Mesenchymal stem cell (in vitro differentiated cells and primary cell): ENCODE results near the gene ANKS1B.

Source experiments
- DNase-seq: peaks from one replicate; pipeline ENCODE4 v3.0.0-alpha.2; 2013
- H2AFZ ChIP-seq: one replicate; pipeline ENCODE4 v1.6.1; 2013; ENCODE audit warnings: low read depth, mild to moderate bottlenecking, control low read depth, inconsistent platforms, low read length, moderate library complexity
- H2AK5ac ChIP-seq: 2 replicates; pipeline ENCODE4 v1.6.1; 2013; ENCODE audit warnings: low read length, moderate library complexity, mild to moderate bottlenecking, inconsistent platforms; ENCODE audit not compliant: severe bottlenecking
- H2BK120ac ChIP-seq: one replicate; pipeline ENCODE4 v1.6.1; 2013; ENCODE audit warnings: low read depth, mild to moderate bottlenecking, inconsistent platforms, low read length, moderate library complexity
- H2BK12ac ChIP-seq, 2 experiments: one replicate each; pipeline ENCODE4 v1.6.1; 2013; ENCODE audit warnings: inconsistent platforms in 2 of 2, low read length in 2 of 2, mild to moderate bottlenecking in 2 of 2, moderate library complexity in 2 of 2, control low read depth in 1 of 2
- H2BK15ac ChIP-seq: one replicate; pipeline ENCODE4 v1.6.1; 2013; ENCODE audit warnings: mild to moderate bottlenecking, low read depth, inconsistent platforms; ENCODE audit not compliant: poor library complexity, severe bottlenecking
- H2BK5ac ChIP-seq: 2 replicates; pipeline ENCODE4 v1.6.1; 2013; ENCODE audit warnings: low read depth, mild to moderate bottlenecking, low read length, control low read depth, inconsistent platforms; ENCODE audit not compliant: poor library complexity, severe bottlenecking
- H3K14ac ChIP-seq, 2 experiments: one replicate each; pipeline ENCODE4 v1.6.1; 2013; ENCODE audit warnings: inconsistent platforms in 2 of 2, low read length in 2 of 2, control low read depth in 1 of 2, mild to moderate bottlenecking in 1 of 2, moderate library complexity in 1 of 2
- H3K18ac ChIP-seq, 2 experiments: one replicate each; pipeline ENCODE4 v1.6.1; 2013; ENCODE audit warnings: inconsistent platforms in 2 of 2, low read length in 2 of 2, control low read depth in 1 of 2, low read depth in 1 of 2, mild to moderate bottlenecking in 1 of 2
- H3K23ac ChIP-seq, 2 experiments: one replicate each; pipeline ENCODE4 v1.6.1; 2013; ENCODE audit warnings: inconsistent platforms in 2 of 2, low read length in 2 of 2, mild to moderate bottlenecking in 2 of 2, moderate library complexity in 2 of 2, control low read depth in 1 of 2
- H3K27ac ChIP-seq: 2 replicates; pipeline ENCODE4 v1.5.1; 2013; ENCODE audit warnings: mild to moderate bottlenecking, moderate library complexity, low read length, control low read depth, inconsistent platforms; ENCODE audit not compliant: poor library complexity, severe bottlenecking
- H3K27me3 ChIP-seq, 2 experiments: 2 replicates each; pipeline versions ENCODE4 v1.6.1 to v1.7.0; 2013; ENCODE audit warnings: low read length in 2 of 2, mild to moderate bottlenecking in 2 of 2, moderate library complexity in 2 of 2, control low read depth in 1 of 2, inconsistent platforms in 1 of 2; ENCODE audit not compliant: control insufficient read depth in 1 of 2, insufficient read depth in 1 of 2
- H3K36me3 ChIP-seq, 2 experiments: 2 replicates each; pipeline versions ENCODE4 v1.6.1 to v1.7.0; 2013; ENCODE audit warnings: low read length in 2 of 2, control low read depth in 1 of 2, inconsistent platforms in 1 of 2, low read depth in 1 of 2, mild to moderate bottlenecking in 1 of 2; ENCODE audit not compliant: insufficient read depth in 2 of 2, control insufficient read depth in 1 of 2
- H3K4ac ChIP-seq, 2 experiments: one replicate each; pipeline ENCODE4 v1.6.1; 2013; ENCODE audit warnings: inconsistent platforms in 2 of 2, low read length in 2 of 2, mild to moderate bottlenecking in 2 of 2, moderate library complexity in 2 of 2, control low read depth in 1 of 2, low read depth in 1 of 2
- H3K4me1 ChIP-seq: 2 replicates; pipeline ENCODE4 v1.6.1; 2013; ENCODE audit warnings: low read depth, low read length, control low read depth; ENCODE audit not compliant: control insufficient read depth, insufficient read depth
- H3K4me2 ChIP-seq: 2 replicates; pipeline ENCODE4 v1.6.1; 2013; ENCODE audit warnings: low read length, mild to moderate bottlenecking, inconsistent platforms; ENCODE audit not compliant: poor library complexity, severe bottlenecking
- H3K4me3 ChIP-seq, 2 experiments: 2 replicates each; pipeline versions ENCODE4 v1.5.1 to v1.7.0; 2013; ENCODE audit warnings: low read length in 2 of 2, mild to moderate bottlenecking in 2 of 2, control low read depth in 1 of 2, low read depth in 1 of 2; ENCODE audit not compliant: insufficient read depth in 1 of 2
- H3K79me1 ChIP-seq: replicated peaks from 2 replicates; pipeline ENCODE4 v1.6.1; 2013; ENCODE audit warnings: mild to moderate bottlenecking, control low read depth, low read length, inconsistent platforms; ENCODE audit not compliant: poor library complexity, severe bottlenecking
- H3K9ac ChIP-seq: 2 replicates; pipeline ENCODE4 v1.7.0; 2013; ENCODE audit warnings: mild to moderate bottlenecking, low read length, moderate library complexity
- H3K9me3 ChIP-seq: 2 replicates; pipeline ENCODE4 v1.7.0; 2013; ENCODE audit warnings: mild to moderate bottlenecking, low read length; ENCODE audit not compliant: control insufficient read depth
- H4K8ac ChIP-seq: one replicate; pipeline ENCODE4 v1.6.1; 2013; ENCODE audit warnings: inconsistent platforms, mild to moderate bottlenecking, low read length, moderate library complexity
- H4K91ac ChIP-seq: one replicate; pipeline ENCODE4 v1.6.1; 2013; ENCODE audit warnings: mild to moderate bottlenecking, low read length, inconsistent platforms
- WGBS: methylation state at CpG from one replicate; pipeline ENCODE4 v1.1.7; 2013; ENCODE audit warnings: mixed read lengths; 5-methylcytosine and 5-hydroxymethylcytosine counted together

Gene ANKS1B

DNA sequence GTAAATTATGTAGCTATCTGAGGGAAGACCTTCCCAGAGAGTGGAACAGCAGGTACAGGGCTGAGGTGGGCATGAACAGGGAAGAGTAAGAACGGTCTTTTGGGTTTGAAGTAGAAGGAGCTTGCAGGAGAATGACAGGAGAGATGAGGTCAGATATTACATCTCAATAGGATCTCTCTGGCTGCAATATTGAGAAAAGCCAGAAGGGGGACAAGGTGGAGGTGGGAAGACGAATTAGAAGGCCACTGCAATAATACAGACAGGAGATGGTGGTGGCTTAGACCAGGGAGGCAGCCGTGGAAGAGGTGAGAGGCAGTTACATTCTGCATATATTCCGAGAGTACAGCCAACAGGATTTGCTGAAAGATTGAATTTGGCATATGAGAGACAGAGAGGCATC lies 1029.5 kb downstream of the ANKS1B start:
- H3K9me3 ChIP-seq, result no peaks in the 10 kb centered on the region
- H3K79me1 ChIP-seq, result no peaks in the 10 kb centered on the region
- H3K4me3 ChIP-seq, result no peak overlapping the region
- H3K4me2 ChIP-seq, result no peak overlapping the region
- no peak overlapping the region for H2BK120ac ChIP-seq
- no peak overlapping the region for H2BK15ac ChIP-seq
- no peak for DNase-seq
- no peak overlapping the region for H3K9ac ChIP-seq
- no peak overlapping the region for H2AFZ ChIP-seq
- H3K4me1 ChIP-seq, result peaks cover 2% of the 10 kb centered on the region
- no peak overlapping the region for H2AK5ac ChIP-seq
- no peak overlapping the region for H3K27ac ChIP-seq
- no peak overlapping the region for H2BK5ac ChIP-seq
- no peak overlapping the region for H3K18ac ChIP-seq
- H3K36me3 ChIP-seq, result no peaks in the 10 kb centered on the region
- H2BK12ac ChIP-seq, result no peak overlapping the region
- no peak overlapping the region for H3K14ac ChIP-seq
- no peak overlapping the region for H4K8ac ChIP-seq
- H3K4ac ChIP-seq, result no peak overlapping the region
- WGBS, result 39% methylated on average over 4 of the region's 4 CpGs
- H4K91ac ChIP-seq, result no peak overlapping the region
- H3K23ac ChIP-seq, result no peak overlapping the region
- H3K27me3 ChIP-seq, result no peaks in the 10 kb centered on the region

DNA sequence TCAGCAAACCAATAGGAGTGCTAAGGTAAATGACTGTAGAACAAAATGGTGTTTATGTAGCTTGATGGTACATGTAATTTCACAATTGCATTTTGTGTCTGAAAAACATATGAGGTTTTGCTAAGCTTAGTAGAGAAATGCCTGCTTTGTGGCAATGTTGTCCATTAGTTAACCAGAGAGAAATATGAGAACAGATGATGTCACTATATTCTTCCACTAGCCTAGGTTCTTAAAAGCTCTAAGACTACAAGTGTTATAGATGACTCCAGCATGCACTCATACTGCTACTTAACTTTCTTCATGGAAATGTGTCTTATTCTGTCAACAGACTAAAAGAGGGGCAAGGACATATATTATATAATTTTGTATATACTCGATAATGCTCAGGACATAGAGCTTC lies 1030.2 kb downstream of the ANKS1B start:
- H3K36me3 ChIP-seq, result no peaks in the 10 kb centered on the region
- peaks cover 2% of the 10 kb centered on the region for H3K4me1 ChIP-seq
- H2BK15ac ChIP-seq, result no peak overlapping the region
- no peak overlapping the region for H2AK5ac ChIP-seq
- H4K8ac ChIP-seq, result no peak overlapping the region
- no peak overlapping the region for H3K23ac ChIP-seq
- no peak overlapping the region for H3K4me3 ChIP-seq
- no peak overlapping the region for H3K14ac ChIP-seq
- no peak overlapping the region for H2BK120ac ChIP-seq
- no peak overlapping the region for H2AFZ ChIP-seq
- no peak overlapping the region for H3K9ac ChIP-seq
- no peak overlapping the region for H3K4ac ChIP-seq
- H3K4me2 ChIP-seq, result no peak overlapping the region
- no peaks in the 10 kb centered on the region for H3K27me3 ChIP-seq
- no CpG with 5 or more reads among the region's 1 CpG for WGBS
- no peaks in the 10 kb centered on the region for H3K79me1 ChIP-seq
- H2BK5ac ChIP-seq, result no peak overlapping the region
- H3K18ac ChIP-seq, result no peak overlapping the region
- no peak overlapping the region for H4K91ac ChIP-seq
- no peaks in the 10 kb centered on the region for H3K9me3 ChIP-seq
- H2BK12ac ChIP-seq, result no peak overlapping the region
- no peak for DNase-seq
- no peak overlapping the region for H3K27ac ChIP-seq

DNA sequence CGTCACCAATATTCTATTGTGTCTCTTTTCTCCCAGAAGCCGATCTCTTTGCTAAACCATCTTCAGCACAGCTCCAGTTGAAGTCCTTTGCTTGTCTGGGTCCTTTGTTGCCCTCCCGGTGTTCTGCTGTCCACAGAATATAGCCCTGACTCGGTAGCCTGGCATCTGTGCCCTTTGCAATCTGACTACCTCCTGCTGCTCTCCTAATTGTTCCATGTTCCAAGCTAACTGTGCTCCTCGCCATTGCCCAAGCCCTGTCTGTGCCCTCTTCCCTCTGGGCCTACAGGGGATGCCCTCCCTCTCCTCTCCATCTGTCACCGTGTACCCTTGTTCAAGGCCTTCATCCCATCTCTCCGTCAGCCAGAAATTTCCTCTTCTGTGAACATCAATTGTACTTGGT lies 1033.3 kb downstream of the ANKS1B start:
- Histone ChIP-seq H3K79me1 (no peaks in the 10 kb centered on the region), H3K4me3 (no peak overlapping the region), H2BK15ac (no peak overlapping the region), H3K18ac (no peak overlapping the region), H2BK120ac (no peak overlapping the region), H3K9ac (no peak overlapping the region), H2AFZ (no peak overlapping the region), H3K4me2 (no peak overlapping the region), H3K4ac (no peak overlapping the region), H2BK5ac (no peak overlapping the region), H4K8ac (no peak overlapping the region), H3K9me3 (no peaks in the 10 kb centered on the region), H4K91ac (no peak overlapping the region), H3K36me3 (no peaks in the 10 kb centered on the region), H2AK5ac (no peak overlapping the region), H3K27me3 (no peaks in the 10 kb centered on the region), H3K14ac (no peak overlapping the region), H3K27ac (no peak overlapping the region), H3K23ac (no peak overlapping the region), H3K4me1 (peaks cover 2% of the 10 kb centered on the region), H2BK12ac (no peak overlapping the region)
- WGBS, result 70% methylated on average over 6 of the region's 7 CpGs
- no peak for DNase-seq

DNA sequence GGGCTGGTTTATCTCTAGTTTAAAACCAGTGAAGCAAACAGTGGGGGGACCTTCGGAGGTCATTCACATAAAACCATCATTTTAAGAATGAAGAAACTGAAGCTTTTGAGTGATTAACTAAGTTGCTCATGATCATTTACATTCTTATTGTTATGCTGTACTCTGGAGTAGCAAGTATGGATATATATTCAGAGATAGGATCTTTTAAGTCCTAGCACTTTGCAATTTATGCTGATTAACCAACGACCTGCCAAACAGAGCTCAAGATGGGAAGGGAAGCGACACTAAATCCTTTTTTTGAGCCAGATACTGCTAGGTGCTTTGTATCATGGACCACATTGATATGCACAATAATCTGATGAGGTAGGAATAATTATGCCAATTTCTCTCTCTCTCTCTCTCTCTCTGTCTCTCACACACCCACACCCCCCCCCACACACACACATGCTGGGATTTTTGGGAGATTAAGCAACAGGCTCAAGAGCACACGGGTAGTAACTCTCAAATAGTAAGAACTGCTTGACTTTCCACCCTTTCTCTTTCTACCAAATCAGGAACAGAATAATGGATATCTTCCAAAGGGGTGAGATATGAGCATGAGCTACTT lies 1036.3 kb downstream of the ANKS1B start:
- Histone ChIP-seq H3K27ac (no peak overlapping the region), H3K23ac (no peak overlapping the region), H3K9me3 (no peaks in the 10 kb centered on the region), H4K8ac (no peak overlapping the region), H3K79me1 (no peaks in the 10 kb centered on the region), H3K27me3 (peaks cover 0 to 4% of the 10 kb centered on the region in 2 experiments), H2BK15ac (no peak overlapping the region), H3K4me2 (no peak overlapping the region), H3K4me3 (no peak overlapping the region), H3K18ac (no peak overlapping the region), H4K91ac (no peak overlapping the region), H3K4me1 (peaks cover 2% of the 10 kb centered on the region), H3K36me3 (no peaks in the 10 kb centered on the region), H2BK5ac (no peak overlapping the region), H3K4ac (no peak overlapping the region), H2BK12ac (no peak overlapping the region), H3K9ac (no peak overlapping the region), H2AFZ (no peak overlapping the region), H3K14ac (no peak overlapping the region), H2BK120ac (no peak overlapping the region), H2AK5ac (no peak overlapping the region)
- WGBS, result 48% methylated on average over 2 of the region's 4 CpGs
- no peak for DNase-seq
